GM15510 (cell line): ENCODE results near the gene ADAP2.
A peak's percentile ranks its signal among the peaks of the same experiment; 100 is the strongest.

Experiments
- POLR2A ChIP-seq: IDR thresholded peaks from 3 replicates; pipeline ENCODE4 v1.6.1; 2011; ENCODE audit warnings: borderline replicate concordance; ENCODE audit not compliant: insufficient read length; ENCODE audit errors: extremely low read depth

Gene ADAP2

GRCh38 chr17:30956764-30957374 lies 35.1 kb downstream of the ADAP2 start:
- TF ChIP-seq POLR2A = no peak

- TF ChIP-seq POLR2A = no peak
Measured at GRCh38 chr17:30957741-30958140, 36.0 kb downstream of the ADAP2 start.

- TF ChIP-seq POLR2A = no peak
Measured at GRCh38 chr17:30958187-30958586, 36.4 kb downstream of the ADAP2 start.

- TF ChIP-seq POLR2A = no peak
Measured at GRCh38 chr17:30961209-30962188, 39.8 kb downstream of the ADAP2 start.

- TF ChIP-seq POLR2A = no peak
Measured at GRCh38 chr17:30964876-30965275, 43.1 kb downstream of the ADAP2 start.

GRCh38 chr17:30965686-30966085 lies 43.9 kb downstream of the ADAP2 start:
- no peak for TF ChIP-seq POLR2A

- TF ChIP-seq POLR2A = no peak
Measured at GRCh38 chr17:30969989-30970830, 48.5 kb downstream of the ADAP2 start.

GRCh38 chr17:30970831-30971567 lies 49.3 kb downstream of the ADAP2 start, which contains the start of gene RNF135:
Gene RNF135, plus strand, starts transcription at chr17:30971039. Its CDS starts 35 bp downstream, at chr17:30971074.
- peak; percentile 94 for TF ChIP-seq POLR2A

- no peak for TF ChIP-seq POLR2A
Measured at GRCh38 chr17:30975042-30975820, 53.5 kb downstream of the ADAP2 start.

GRCh38 chr17:30981531-30982519 lies 60.1 kb downstream of the ADAP2 start:
- no peak for TF ChIP-seq POLR2A

- TF ChIP-seq POLR2A = no peak
Measured at GRCh38 chr17:30982855-30983254, 61.1 kb downstream of the ADAP2 start.

- no peak for TF ChIP-seq POLR2A
Measured at GRCh38 chr17:30990458-30990857, 68.7 kb downstream of the ADAP2 start.
